ENCODE results near the gene CPAMD8. TPM values are rescaled to one million over a fixed set of nuclear protein-coding genes. Genes with fewer than 3 reads are reported as not detected.

Gene CPAMD8
- total RNA-seq, 1 experiment from 2014 or later = 0.11 TPM

DNA sequence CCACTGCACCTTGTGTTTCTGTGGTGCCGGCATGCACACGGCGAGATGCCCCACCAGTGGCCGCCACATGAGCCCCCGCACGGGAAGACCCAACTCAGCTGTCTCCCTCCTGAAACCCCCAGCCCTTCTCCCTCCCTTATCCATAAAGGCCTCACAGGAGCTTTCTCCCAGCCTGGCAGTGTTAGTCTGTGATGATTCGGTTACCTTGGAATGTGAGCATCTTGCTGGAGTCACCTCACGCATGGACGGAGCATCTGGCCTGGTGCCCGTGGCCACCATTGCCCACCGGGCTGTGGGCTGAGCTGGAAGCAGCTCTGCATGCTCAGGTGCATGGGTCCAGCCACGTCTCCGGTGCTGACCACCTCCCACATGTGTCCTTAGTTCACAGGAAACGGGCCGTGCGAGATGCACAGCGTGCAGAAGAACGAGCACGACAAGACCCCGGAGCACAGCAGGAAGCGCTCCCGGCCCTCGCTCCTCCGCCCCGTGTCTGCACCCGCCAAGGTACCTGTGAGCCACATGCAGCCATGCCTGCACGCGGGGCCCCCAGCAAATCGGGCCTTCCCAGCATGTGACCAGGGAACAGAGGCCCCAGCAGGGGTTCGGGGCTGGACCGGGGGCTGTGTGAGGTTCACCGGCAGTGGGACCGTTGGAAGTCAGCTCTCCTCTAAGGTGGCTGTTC lies 175.4 kb downstream of the CPAMD8 start:
- in situ Hi-C loops (cut with HindIII; ENCODE audit: low pct_unique_long_range_greater_than_20kb, low sequenced_read_pairs) = no loop called here
- DNase-seq (ENCODE audit: low read depth, low spot score) = no peak

GRCh38 chr19:16850133-16850532 lies 176.5 kb downstream of the CPAMD8 start:
- no peak for DNase-seq (ENCODE audit: low read depth, low spot score)
- in situ Hi-C loops (cut with HindIII; ENCODE audit: low pct_unique_long_range_greater_than_20kb, low sequenced_read_pairs) = no loop called here

DNA sequence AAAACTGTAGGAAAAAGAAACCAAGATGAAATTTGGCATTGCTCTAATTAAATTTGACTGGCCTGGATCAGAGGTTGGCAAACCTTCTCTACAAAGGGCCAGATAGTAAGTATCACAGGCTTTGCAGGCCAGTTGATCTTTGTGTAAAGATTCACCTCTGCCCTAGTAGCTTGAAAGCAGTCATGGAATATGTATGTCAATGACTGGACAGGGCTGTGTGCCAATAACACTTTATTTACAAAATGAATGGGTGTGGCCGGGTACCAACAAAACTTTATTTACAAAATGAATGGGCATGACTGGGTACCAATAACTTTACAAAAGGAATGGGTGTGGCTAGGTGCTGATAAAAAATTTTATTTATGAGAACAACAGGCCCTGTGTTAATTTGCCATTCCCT lies 177.4 kb downstream of the CPAMD8 start:
- DNase-seq (ENCODE audit: low read depth, low spot score) = no peak
- in situ Hi-C loops (cut with HindIII; ENCODE audit: low pct_unique_long_range_greater_than_20kb, low sequenced_read_pairs) = no loop called here

DNA sequence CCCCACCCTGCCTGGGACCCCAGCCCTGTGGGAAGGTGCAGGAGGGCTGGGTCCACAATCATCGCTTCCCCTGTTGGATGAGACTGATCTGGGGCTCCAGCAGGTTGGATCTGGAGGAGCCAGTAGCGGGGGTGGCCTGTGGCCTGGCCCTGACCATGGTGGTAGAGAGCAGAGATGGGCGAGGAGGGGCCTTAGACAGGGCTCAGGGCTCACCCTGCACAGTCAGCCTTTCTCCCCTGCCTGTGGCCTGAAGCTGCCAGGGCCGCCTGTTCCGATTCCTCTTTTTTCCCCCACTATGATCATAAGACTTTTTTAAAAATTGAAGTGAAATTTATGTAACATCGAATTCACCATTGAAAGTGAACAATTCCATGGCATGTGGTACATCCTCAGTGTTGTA lies 179.2 kb downstream of the CPAMD8 start:
- DNase-seq (ENCODE audit: low read depth, low spot score) = no peak
- in situ Hi-C loops (cut with HindIII; ENCODE audit: low pct_unique_long_range_greater_than_20kb, low sequenced_read_pairs) = no loop called here

- in situ Hi-C loops (cut with HindIII; ENCODE audit: low pct_unique_long_range_greater_than_20kb, low sequenced_read_pairs) = no loop called here
- no peak for DNase-seq (ENCODE audit: low read depth, low spot score)
Observed at GRCh38 chr19:16846901-16847300, 179.7 kb downstream of the CPAMD8 start.

Small RNA genes lying within 50 kb of the gene (small RNA-seq; reads per million reads assigned to genes)
- 0 to 0.05 reads per million in 2 experiments for gene RN7SL823P
- gene RN7SL835P = 0 to 0.02 reads per million in 2 experiments

Other genes starting within 250 kb of the CPAMD8 start
- 14.4 and 16.0 TPM in 2 replicates for gene SIN3B, start 197.4 kb downstream of the CPAMD8 start, total RNA-seq (2014; rRNA removed; shearing (Covaris generic))
- gene F2RL3, start 137.8 kb downstream of the CPAMD8 start, total RNA-seq (2014; rRNA removed; shearing (Covaris generic)) = not detected in 2 replicates
- gene HAUS8, start 48.6 kb upstream of the CPAMD8 start, total RNA-seq (2014; rRNA removed; shearing (Covaris generic)) = 4.1 and 6.7 TPM in 2 replicates
- 62.6 and 79.9 TPM in 2 replicates for gene MYO9B, start 49.0 kb upstream of the CPAMD8 start, total RNA-seq (2014; rRNA removed; shearing (Covaris generic))
- 6.8 and 8.5 TPM in 2 replicates for gene USE1, start 188.5 kb upstream of the CPAMD8 start, total RNA-seq (2014; rRNA removed; shearing (Covaris generic))
- 3.3 and 4.6 TPM in 2 replicates for gene OCEL1, start 199.4 kb upstream of the CPAMD8 start, total RNA-seq (2014; rRNA removed; shearing (Covaris generic))
- gene NR2F6, start 219.1 kb upstream of the CPAMD8 start, total RNA-seq (2014; rRNA removed; shearing (Covaris generic)) = 30.3 and 35.2 TPM in 2 replicates
- gene USHBP1, start 237.9 kb upstream of the CPAMD8 start, total RNA-seq (2014; rRNA removed; shearing (Covaris generic)) = not detected in 2 replicates
- gene BABAM1, start 240.6 kb upstream of the CPAMD8 start, total RNA-seq (2014; rRNA removed; shearing (Covaris generic)) = 61.0 and 66.6 TPM in 2 replicates